Natural killer cell (primary cell): ENCODE results near the gene CHD2. TPM values are rescaled to one million over a fixed set of nuclear protein-coding genes. Genes with fewer than 3 reads are reported as not detected.

Experiments used
- ATAC-seq, 3 donors: fragments of 150-1000 bp in 2 of 3; fragments of 200-7000 bp in 1 of 3; cut with Tn5 transposase; 1 replicate in 1 of 3; 2 replicates in 2 of 3; pipeline ENCODE4 v1.10.0; 2021; ENCODE audit warnings: mild to moderate bottlenecking in 2 of 3, moderate library complexity in 2 of 3
- DNase-seq, 2 donors: peaks; one replicate each; pipeline versions ENCODE4 v3.0.0 to v3.0.0-alpha.2; 2013 to 2021; ENCODE audit warnings: mixed read lengths in 1 of 2
- H3K27ac ChIP-seq: one replicate; pipeline ENCODE4 v1.5.1; 2013; ENCODE audit warnings: mild to moderate bottlenecking, low read length
- H3K27me3 ChIP-seq: one replicate; pipeline ENCODE4 v1.6.1; 2013; ENCODE audit warnings: low read length; ENCODE audit not compliant: control insufficient read depth, insufficient read depth
- H3K36me3 ChIP-seq: one replicate; pipeline ENCODE4 v1.6.1; 2013; ENCODE audit warnings: low read length; ENCODE audit not compliant: control insufficient read depth, insufficient read depth
- H3K4me1 ChIP-seq: one replicate; pipeline ENCODE4 v1.6.1; 2013; ENCODE audit warnings: low read length; ENCODE audit not compliant: control insufficient read depth, insufficient read depth
- H3K4me3 ChIP-seq: one replicate; pipeline ENCODE4 v1.5.1; 2013; ENCODE audit warnings: low read length
- H3K9me3 ChIP-seq: one replicate; pipeline ENCODE4 v1.6.1; 2013; ENCODE audit warnings: low read length; ENCODE audit not compliant: control insufficient read depth, insufficient read depth
- H3K27ac Mint-ChIP-seq, 2 donors: one replicate each; pipeline ENCODE4 v1.8.0; 2022; ENCODE audit warnings: mild to moderate bottlenecking in 2 of 2, mixed read lengths in 2 of 2, moderate library complexity in 1 of 2
- H3K27me3 Mint-ChIP-seq, 2 donors: one replicate each; pipeline ENCODE4 v1.8.0; 2022; ENCODE audit warnings: low read depth in 2 of 2, mixed read lengths in 2 of 2
- H3K36me3 Mint-ChIP-seq: one replicate; pipeline ENCODE4 v1.8.0; 2022; ENCODE audit warnings: mixed read lengths
- H3K4me1 Mint-ChIP-seq, 2 donors: one replicate each; pipeline ENCODE4 v1.8.0; 2022; ENCODE audit warnings: mixed read lengths in 2 of 2
- H3K4me3 Mint-ChIP-seq: one replicate; pipeline ENCODE4 v1.8.0; 2022; ENCODE audit warnings: mild to moderate bottlenecking, moderate library complexity, mixed read lengths
- H3K9me3 Mint-ChIP-seq, 2 donors: one replicate each; pipeline ENCODE4 v1.8.0; 2022; ENCODE audit warnings: mixed read lengths in 2 of 2
- WGBS: methylation state at CpG from one replicate; pipeline ENCODE4 v1.1.7; 2013; ENCODE audit warnings: missing lambda C conversion rate; ENCODE audit not compliant: insufficient coverage; 5-methylcytosine and 5-hydroxymethylcytosine counted together
- intact Hi-C: fragments of 100-400 bp; cut with micrococcal nuclease; formaldehyde crosslinking; loops from one replicate; pipeline ENCODE4 v1.14.2; 2022
- total RNA-seq, 4 donors: library from RNA; stranded (reverse); fragments of 120-200 nt in 1 of 4; gene quantifications; one replicate each; pipeline versions ENCODE4 v1.2.3 to v1.2.4, GENCODE V29; 2013 to 2022
- TF ChIP-seq, protein P1 (sequence below): fragments of 200-600 bp; IDR thresholded peaks from one replicate; pipeline ENCODE4 v1.8.0; 2022; ENCODE audit warnings: antibody characterized with exemption

CHD2 gene
- total RNA-seq, 3 donors from 2014 or later (not counting 1 experiment from before 2014, with no cell fraction given): 418 to 449 (median 441) TPM

DNA sequence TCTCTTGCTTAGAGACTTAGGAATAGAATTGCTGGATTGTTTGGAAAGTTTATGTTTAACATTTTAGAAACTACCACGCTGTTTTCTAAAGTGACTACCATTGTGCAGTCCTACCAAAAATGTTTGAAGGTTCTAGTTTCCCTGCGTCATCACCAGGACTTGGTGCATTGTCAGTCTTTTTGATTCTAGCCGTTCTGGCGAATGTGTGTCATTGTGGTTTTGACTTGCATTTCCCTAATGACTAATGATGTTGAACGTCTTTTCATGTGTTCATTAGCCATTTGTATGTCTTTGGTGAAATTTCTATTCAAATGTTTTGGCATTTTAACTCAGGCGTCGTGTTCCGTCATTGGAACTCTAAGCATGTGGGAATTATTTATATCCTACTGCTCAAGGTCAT, 58.0 kb downstream of the CHD2 start:
- H3K4me1 Mint-ChIP-seq: peaks cover 19 to 37% of the 10 kb centered on the region in 2 donors
- peak overlapping the region; percentile 30 for H3K27ac ChIP-seq

DNA sequence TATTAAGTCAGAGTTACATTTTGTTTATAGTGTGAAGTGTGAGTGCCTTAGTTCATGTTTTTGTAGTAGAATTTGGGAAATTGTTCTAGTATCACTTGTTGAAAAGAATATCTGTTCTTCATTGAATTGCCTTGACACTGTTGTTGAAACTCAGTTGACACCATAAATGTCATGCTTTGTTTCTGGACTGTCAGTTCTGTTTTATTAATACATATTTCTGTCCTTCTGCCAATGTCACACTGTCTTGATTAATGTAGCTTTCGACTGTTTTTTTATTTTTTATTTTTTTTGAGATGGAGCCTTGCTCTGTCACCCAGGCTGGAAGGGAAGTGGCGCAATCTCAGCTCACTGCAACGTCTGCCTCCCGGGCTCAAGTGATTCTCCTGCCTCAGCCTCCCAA, 59.1 kb downstream of the CHD2 start:
- TF ChIP-seq, protein P1, sequence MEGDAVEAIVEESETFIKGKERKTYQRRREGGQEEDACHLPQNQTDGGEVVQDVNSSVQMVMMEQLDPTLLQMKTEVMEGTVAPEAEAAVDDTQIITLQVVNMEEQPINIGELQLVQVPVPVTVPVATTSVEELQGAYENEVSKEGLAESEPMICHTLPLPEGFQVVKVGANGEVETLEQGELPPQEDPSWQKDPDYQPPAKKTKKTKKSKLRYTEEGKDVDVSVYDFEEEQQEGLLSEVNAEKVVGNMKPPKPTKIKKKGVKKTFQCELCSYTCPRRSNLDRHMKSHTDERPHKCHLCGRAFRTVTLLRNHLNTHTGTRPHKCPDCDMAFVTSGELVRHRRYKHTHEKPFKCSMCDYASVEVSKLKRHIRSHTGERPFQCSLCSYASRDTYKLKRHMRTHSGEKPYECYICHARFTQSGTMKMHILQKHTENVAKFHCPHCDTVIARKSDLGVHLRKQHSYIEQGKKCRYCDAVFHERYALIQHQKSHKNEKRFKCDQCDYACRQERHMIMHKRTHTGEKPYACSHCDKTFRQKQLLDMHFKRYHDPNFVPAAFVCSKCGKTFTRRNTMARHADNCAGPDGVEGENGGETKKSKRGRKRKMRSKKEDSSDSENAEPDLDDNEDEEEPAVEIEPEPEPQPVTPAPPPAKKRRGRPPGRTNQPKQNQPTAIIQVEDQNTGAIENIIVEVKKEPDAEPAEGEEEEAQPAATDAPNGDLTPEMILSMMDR: no peak
- no peaks in the 10 kb centered on the region for H3K9me3 Mint-ChIP-seq
- peaks cover 26% of the 10 kb centered on the region for H3K36me3 Mint-ChIP-seq
- peak overlapping the region; percentile 11 to 66 for H3K27ac Mint-ChIP-seq
- 83% methylated on average over 4 of the region's 4 CpGs for WGBS
- H3K4me3 Mint-ChIP-seq: no peak overlapping the region
- Histone ChIP-seq H3K27ac (no peak overlapping the region), H3K36me3 (peaks cover 94% of the 10 kb centered on the region), H3K4me3 (no peak overlapping the region), H3K9me3 (no peaks in the 10 kb centered on the region), H3K27me3 (no peaks in the 10 kb centered on the region), H3K4me1 (peaks cover 2% of the 10 kb centered on the region)
- no peaks in the 10 kb centered on the region for H3K27me3 Mint-ChIP-seq
- ATAC-seq (no peak), DNase-seq (no peak)
- intact Hi-C loops: no loop called here
- H3K4me1 Mint-ChIP-seq: peaks cover 30 to 47% of the 10 kb centered on the region in 2 donors

More for the DNA sequence above, 58.0 kb downstream of the CHD2 start:
- Histone ChIP-seq H3K4me1 (peaks cover 2% of the 10 kb centered on the region), H3K27me3 (no peaks in the 10 kb centered on the region), H3K36me3 (peaks cover 95% of the 10 kb centered on the region), H3K4me3 (no peak overlapping the region), H3K9me3 (no peaks in the 10 kb centered on the region)
- Mint-ChIP-seq H3K9me3 (no peaks in the 10 kb centered on the region), H3K4me3 (no peak overlapping the region), H3K36me3 (peaks cover 17% of the 10 kb centered on the region), H3K27ac (peak overlapping the region; percentile 56 to 66), H3K27me3 (no peaks in the 10 kb centered on the region)
- DNase-seq (peak in 1 of 2 donors; percentile 75), ATAC-seq (peak; percentile 32 to 68 (median 44))
- intact Hi-C loops: no loop called here
- 65% methylated on average over 8 of the region's 8 CpGs for WGBS
- TF ChIP-seq, protein P1: no peak

DNA sequence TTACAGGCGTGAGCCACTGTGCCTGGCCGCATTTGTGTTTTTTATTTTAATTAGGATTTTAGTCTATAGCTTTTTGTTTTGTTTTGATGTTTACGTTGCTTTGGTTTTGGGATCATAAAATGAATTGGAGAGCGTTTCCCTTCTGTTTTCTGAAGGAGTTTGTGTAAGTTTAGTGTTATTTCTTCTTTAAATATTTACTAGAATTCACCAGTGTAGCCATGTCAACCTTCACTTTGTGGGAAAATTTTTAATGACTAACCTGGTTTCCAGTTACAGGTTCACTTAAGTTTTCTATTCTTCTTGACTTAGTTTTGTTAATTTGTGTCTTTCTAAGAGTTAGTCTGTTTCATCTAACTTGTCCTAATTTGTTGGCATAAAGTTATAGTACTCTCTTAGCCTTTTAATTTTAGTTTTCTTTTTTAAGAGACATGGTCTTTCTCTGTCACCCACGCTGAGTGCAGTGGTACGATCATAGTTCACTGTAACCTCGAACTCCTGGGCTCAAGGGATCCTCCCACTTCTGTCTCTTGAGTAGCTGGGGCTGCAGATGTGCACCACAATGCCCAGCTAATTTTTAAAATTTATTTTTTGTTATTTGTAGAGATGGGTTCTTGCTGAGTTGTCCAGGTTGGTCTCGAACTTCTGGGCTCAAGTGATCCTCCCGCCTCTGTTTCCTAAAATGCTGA, 61.0 kb downstream of the CHD2 start:
- ATAC-seq (no peak), DNase-seq (no peak)
- Mint-ChIP-seq H3K4me3 (no peak overlapping the region), H3K27ac (peak overlapping the region; percentile 45 to 66), H3K36me3 (peaks cover 30% of the 10 kb centered on the region), H3K4me1 (peaks cover 35 to 50% of the 10 kb centered on the region in 2 donors), H3K9me3 (no peaks in the 10 kb centered on the region), H3K27me3 (no peaks in the 10 kb centered on the region)
- no peak overlapping the region for H3K27ac ChIP-seq
- TF ChIP-seq, protein P1: no peak
- intact Hi-C loops: no loop called here
- no peaks in the 10 kb centered on the region for H3K9me3 ChIP-seq
- WGBS: 90% methylated on average over 7 of the region's 9 CpGs
- peaks cover 2% of the 10 kb centered on the region for H3K4me1 ChIP-seq
- peaks cover 86% of the 10 kb centered on the region for H3K36me3 ChIP-seq
- no peaks in the 10 kb centered on the region for H3K27me3 ChIP-seq
- H3K4me3 ChIP-seq: no peak overlapping the region

DNA sequence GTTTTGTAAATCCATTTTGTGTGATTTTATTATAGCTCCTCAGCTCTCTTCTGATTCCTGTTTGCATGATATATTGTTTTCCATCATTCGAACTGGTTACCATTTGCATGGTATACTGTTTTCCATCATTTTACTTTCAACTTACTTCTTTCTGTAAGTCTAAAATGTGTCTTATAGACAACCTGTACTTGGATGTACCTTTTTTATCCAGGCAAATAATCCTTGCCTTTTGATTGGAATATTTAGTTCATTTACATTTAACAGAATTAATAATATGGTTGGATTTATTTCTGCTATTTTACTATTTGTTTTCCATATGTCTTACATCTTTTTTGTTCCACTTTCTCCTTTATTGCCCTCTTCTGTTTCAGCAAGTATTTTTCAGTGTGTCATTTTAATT, 62.8 kb downstream of the CHD2 start:
- no peaks in the 10 kb centered on the region for H3K27me3 Mint-ChIP-seq
- H3K9me3 Mint-ChIP-seq: no peaks in the 10 kb centered on the region
- no peaks in the 10 kb centered on the region for H3K9me3 ChIP-seq
- DNase-seq (no peak), ATAC-seq (no peak)
- peaks cover 20% of the 10 kb centered on the region for H3K36me3 Mint-ChIP-seq
- peaks cover 83% of the 10 kb centered on the region for H3K36me3 ChIP-seq
- no peak overlapping the region for H3K4me3 ChIP-seq
- H3K4me1 Mint-ChIP-seq: peaks cover 31 to 46% of the 10 kb centered on the region in 2 donors
- TF ChIP-seq, protein P1: no peak
- H3K27me3 ChIP-seq: no peaks in the 10 kb centered on the region
- peaks cover 2% of the 10 kb centered on the region for H3K4me1 ChIP-seq
- H3K4me3 Mint-ChIP-seq: no peak overlapping the region
- peak overlapping the region; percentile 57 to 66 for H3K27ac Mint-ChIP-seq
- no peak overlapping the region for H3K27ac ChIP-seq
- intact Hi-C loops: no loop called here
- WGBS: no CpG with 5 or more reads among the region's 1 CpG
